ENCODE results near the gene ECHDC1. TPM values are rescaled to one million over a fixed set of nuclear protein-coding genes. Genes with fewer than 3 reads are reported as not detected.
A peak's percentile ranks its signal among the peaks of the same experiment; 100 is the strongest.

The ECHDC1 gene
- total RNA-seq, 3 donors from 2014 or later, result 78.1 to 104 (median 102) TPM

DNA sequence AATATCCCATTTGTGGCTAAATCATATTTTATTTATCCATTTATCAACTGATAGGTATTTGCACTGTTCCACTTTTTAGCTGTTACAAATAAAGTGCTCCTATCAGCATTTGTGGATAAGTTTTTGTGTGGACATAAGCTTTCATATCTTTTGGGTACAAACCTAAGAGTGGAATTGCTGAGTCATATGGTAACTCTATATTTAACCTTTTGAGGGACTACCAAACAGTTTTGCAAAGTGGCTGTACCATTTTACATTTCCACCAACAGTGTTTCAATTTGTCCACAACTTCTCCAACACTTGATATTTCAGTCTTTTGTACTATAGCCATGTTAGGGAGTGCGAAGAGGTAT, 23.6 kb upstream of the ECHDC1 start:
- intact Hi-C loops (cut with DNase I, micrococcal nuclease), result no loop called here
- no peak for ATAC-seq

DNA sequence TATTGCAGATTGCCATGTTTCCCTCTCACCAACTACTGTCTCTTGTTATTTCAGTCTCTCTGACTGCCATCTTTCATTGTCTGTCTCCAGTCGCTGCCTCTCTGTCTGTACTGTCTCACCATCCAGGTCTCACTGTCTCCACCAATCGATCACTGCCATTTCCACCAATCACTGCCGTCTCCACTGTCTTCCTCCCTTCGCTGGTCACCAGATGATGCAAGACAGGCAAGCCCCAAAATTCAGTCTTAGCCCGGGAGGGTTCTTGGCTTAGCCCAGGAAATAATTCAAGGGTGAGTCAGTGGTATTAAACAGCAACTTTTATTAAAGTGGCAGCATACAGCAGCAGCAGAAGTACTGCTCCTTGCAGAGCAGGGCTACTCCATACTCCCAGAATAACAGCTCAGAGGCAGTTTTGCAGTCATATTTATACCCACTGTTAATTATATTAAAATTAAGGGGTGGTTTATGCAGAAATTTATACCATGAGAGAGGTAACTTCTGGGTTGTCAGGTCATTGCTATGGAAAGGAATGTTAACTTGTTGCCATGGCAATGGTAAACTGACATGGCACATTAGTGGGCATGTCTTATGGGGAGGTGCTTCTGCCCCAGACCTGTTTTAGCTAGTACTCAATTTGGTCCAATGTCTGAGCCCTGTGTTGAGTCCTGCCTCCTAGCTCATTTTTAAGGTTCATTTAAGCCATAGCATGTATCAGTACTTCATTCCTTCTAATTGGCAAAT, 23.0 kb upstream of the ECHDC1 start:
- ATAC-seq, result peak; percentile 36
- Histone ChIP-seq H3K4me1 (ENCODE audit: low read depth) (no peaks in the 10 kb centered on the region), H3K9me3 (no peaks in the 10 kb centered on the region), H3K4me3 (no peak overlapping the region), H3K36me3 (ENCODE audit: low read depth) (no peaks in the 10 kb centered on the region)
- DNase-seq, result peak in 1 of 3 donors; percentile 5
- intact Hi-C loops (cut with DNase I, micrococcal nuclease), result no loop called here
- TF ChIP-seq, protein P1, sequence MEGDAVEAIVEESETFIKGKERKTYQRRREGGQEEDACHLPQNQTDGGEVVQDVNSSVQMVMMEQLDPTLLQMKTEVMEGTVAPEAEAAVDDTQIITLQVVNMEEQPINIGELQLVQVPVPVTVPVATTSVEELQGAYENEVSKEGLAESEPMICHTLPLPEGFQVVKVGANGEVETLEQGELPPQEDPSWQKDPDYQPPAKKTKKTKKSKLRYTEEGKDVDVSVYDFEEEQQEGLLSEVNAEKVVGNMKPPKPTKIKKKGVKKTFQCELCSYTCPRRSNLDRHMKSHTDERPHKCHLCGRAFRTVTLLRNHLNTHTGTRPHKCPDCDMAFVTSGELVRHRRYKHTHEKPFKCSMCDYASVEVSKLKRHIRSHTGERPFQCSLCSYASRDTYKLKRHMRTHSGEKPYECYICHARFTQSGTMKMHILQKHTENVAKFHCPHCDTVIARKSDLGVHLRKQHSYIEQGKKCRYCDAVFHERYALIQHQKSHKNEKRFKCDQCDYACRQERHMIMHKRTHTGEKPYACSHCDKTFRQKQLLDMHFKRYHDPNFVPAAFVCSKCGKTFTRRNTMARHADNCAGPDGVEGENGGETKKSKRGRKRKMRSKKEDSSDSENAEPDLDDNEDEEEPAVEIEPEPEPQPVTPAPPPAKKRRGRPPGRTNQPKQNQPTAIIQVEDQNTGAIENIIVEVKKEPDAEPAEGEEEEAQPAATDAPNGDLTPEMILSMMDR (IDR thresholded peaks at IDR 0.05), result no peak

More for the DNA sequence above, 23.6 kb upstream of the ECHDC1 start:
- no peak for DNase-seq
- TF ChIP-seq, protein P1 (IDR thresholded peaks at IDR 0.05), result no peak
- Histone ChIP-seq H3K9me3 (no peaks in the 10 kb centered on the region), H3K4me3 (no peak overlapping the region), H3K36me3 (ENCODE audit: low read depth) (no peaks in the 10 kb centered on the region), H3K4me1 (ENCODE audit: low read depth) (no peaks in the 10 kb centered on the region)

DNA sequence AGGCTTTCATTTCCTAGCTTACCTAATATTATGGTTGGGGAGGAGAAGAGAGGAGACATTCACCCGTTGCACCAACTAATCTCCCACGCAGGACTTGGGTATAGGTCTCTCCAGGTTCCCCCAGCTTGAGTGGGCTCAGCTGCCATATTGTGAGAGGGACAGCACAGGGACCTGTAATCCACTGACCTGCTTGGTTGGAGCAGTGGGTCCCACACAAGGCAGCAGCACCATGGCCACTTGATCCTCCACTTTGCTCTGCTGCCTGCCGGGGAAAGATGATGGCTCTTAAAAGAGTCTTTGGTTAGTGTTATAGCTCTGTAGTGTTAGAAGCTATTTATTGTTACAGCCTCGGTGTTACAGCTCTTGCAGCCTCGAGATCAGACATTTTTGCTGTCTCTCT, 22.5 kb upstream of the ECHDC1 start:
- Histone ChIP-seq H3K4me1 (ENCODE audit: low read depth) (no peaks in the 10 kb centered on the region), H3K4me3 (no peak overlapping the region), H3K9me3 (no peaks in the 10 kb centered on the region), H3K36me3 (ENCODE audit: low read depth) (no peaks in the 10 kb centered on the region)
- intact Hi-C loops (cut with DNase I, micrococcal nuclease), result no loop called here
- DNase-seq, result no peak
- TF ChIP-seq, protein P1 (IDR thresholded peaks at IDR 0.05), result no peak
- no peak for ATAC-seq

DNA sequence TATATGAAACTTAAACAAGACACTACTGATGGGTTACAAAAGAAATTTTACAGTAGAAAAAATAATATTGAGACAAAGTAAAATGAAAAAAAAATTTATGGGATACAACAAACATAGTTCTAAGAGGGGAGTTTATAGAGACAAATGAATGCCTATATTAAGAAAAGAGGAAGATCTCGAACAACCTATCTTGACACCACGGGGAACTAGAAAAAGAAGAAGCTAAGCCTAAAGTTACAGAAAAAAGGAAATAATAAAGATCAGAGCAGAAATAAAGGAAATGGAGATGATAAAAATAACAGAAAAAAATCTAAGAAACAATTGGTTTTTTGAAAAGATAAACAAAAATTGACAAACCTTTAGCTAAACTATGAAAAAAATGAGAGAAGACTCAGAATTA, 9.1 kb upstream of the ECHDC1 start:
- DNase-seq (no peak), ATAC-seq (no peak)
- intact Hi-C loops (cut with DNase I, micrococcal nuclease), result no loop called here
- no peaks in the 10 kb centered on the region for H3K9me3 ChIP-seq
- no peaks in the 10 kb centered on the region for H3K4me1 ChIP-seq (ENCODE audit: low read depth)
- H3K4me3 ChIP-seq, result no peak overlapping the region
- TF ChIP-seq, protein P1 (IDR thresholded peaks at IDR 0.05), result no peak
- no peaks in the 10 kb centered on the region for H3K36me3 ChIP-seq (ENCODE audit: low read depth)

DNA sequence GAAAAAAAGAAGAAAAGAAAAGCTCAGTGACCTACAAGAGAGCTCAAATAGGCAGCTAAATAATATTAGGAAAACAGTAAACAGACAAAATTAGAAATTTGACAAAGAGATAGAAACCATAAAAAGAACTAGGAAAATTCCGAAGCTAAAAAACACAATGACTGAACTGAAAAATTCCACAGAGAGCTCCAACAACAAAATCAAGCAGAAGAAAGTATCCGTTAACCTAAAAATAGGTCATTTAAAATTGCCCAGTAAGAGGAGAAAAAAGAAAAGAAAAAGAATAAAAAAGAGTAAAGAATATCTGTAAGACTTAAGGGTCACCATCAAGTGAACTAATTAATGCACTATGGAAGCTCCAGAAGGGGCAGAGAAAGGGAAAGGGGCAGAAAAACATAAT, 6.6 kb upstream of the ECHDC1 start:
- Histone ChIP-seq H3K9me3 (no peaks in the 10 kb centered on the region), H3K4me3 (no peak overlapping the region), H3K4me1 (ENCODE audit: low read depth) (no peaks in the 10 kb centered on the region), H3K36me3 (ENCODE audit: low read depth) (no peaks in the 10 kb centered on the region)
- DNase-seq (no peak), ATAC-seq (no peak)
- TF ChIP-seq, protein P1 (IDR thresholded peaks at IDR 0.05), result no peak
- intact Hi-C loops (cut with DNase I, micrococcal nuclease), result no loop called here

Measured in mucosa of descending colon (tissue), 3 donors.